MCF 10A (cell line): ENCODE results near the gene TMC8. TPM values are rescaled to one million over a fixed set of nuclear protein-coding genes. Genes with fewer than 3 reads are reported as not detected.
A peak's percentile ranks its signal among the peaks of the same experiment; 100 is the strongest.

Experiments used
- BruUV-seq: library from RNA; stranded (reverse); fragments of 400-500 nt; replicated peaks from 2 replicates; lab custom pipeline; 2021; lab: Mats Ljungman, UMichigan
- CTCF ChIA-PET: fragments of 300-600 bp; sonication (Branson Sonifier 250); formaldehyde crosslinking; extraction: SDS; loops from one replicate; lab custom pipeline; 2021; ENCODE audit warnings: antibody characterized with exemption, inconsistent platforms; lab: Yijun Ruan, JAX
- POLR2A ChIA-PET: fragments of 300-600, 350-650 bp; sonication (Branson Sonifier 250); formaldehyde crosslinking; extraction: SDS; loops from one replicate; lab custom pipeline; 2020; ENCODE audit warnings: antibody characterized with exemption, inconsistent platforms; lab: Yijun Ruan, JAX
- DNase-seq: peaks from one replicate; pipeline ENCODE4 v3.0.0-alpha.2; 2018; ENCODE audit not compliant: unreplicated experiment
- H3K27ac Mint-ChIP-seq: one replicate; pipeline ENCODE4 v1.8.0; 2022; ENCODE audit warnings: mild to moderate bottlenecking, low read depth, mixed read lengths; ENCODE audit not compliant: unreplicated experiment
- H3K27me3 Mint-ChIP-seq: one replicate; pipeline ENCODE4 v1.8.0; 2022; ENCODE audit warnings: mixed read lengths; ENCODE audit not compliant: insufficient read depth, unreplicated experiment
- H3K36me3 Mint-ChIP-seq: one replicate; pipeline ENCODE4 v1.8.0; 2022; ENCODE audit warnings: mild to moderate bottlenecking, moderate library complexity, mixed read lengths; ENCODE audit not compliant: insufficient read depth, unreplicated experiment
- H3K4me1 Mint-ChIP-seq: one replicate; pipeline ENCODE4 v1.8.0; 2022; ENCODE audit warnings: mixed read lengths; ENCODE audit not compliant: insufficient read depth, unreplicated experiment
- H3K4me3 Mint-ChIP-seq: one replicate; pipeline ENCODE4 v1.8.0; 2022; ENCODE audit warnings: mild to moderate bottlenecking, moderate library complexity, mixed read lengths; ENCODE audit not compliant: unreplicated experiment
- H3K9me3 Mint-ChIP-seq: one replicate; pipeline ENCODE4 v1.8.0; 2022; ENCODE audit warnings: mixed read lengths; ENCODE audit not compliant: unreplicated experiment
- CTCF ChIP-seq: fragments of 200-600 bp; IDR thresholded peaks from one replicate; pipeline ENCODE4 v1.8.0; 2022; ENCODE audit warnings: antibody characterized with exemption, mild to moderate bottlenecking; ENCODE audit not compliant: unreplicated experiment
- intact Hi-C: fragments of 100-400 bp; cut with micrococcal nuclease; formaldehyde crosslinking; loops from 2 replicates; pipeline ENCODE4 v1.14.1; 2022
- total RNA-seq: library from RNA; stranded (reverse); gene quantifications from 2 replicates; pipeline ENCODE4 v1.2.3, GENCODE V29; 2022

TMC8 gene
- total RNA-seq, 1 experiment from 2014 or later, result not detected

GRCh38 chr17:78142119-78142861 is 11.7 kb downstream of the TMC8 start:
- POLR2A ChIA-PET, result interaction anchor here (0.6 to 2.4 kb wide), 13 partner anchors 12 to 99 kb away, joined by 3 to 14 read pairs (median 4); partner anchors contain the start of gene TMC6
- H3K36me3 Mint-ChIP-seq, result no peaks in the 10 kb centered on the region
- H3K27me3 Mint-ChIP-seq, result no peaks in the 10 kb centered on the region
- CTCF ChIA-PET, result interaction anchor here (0.7 to 1.1 kb wide), 5 partner anchors 23 to 279 kb away, joined by 3 to 5 read pairs (median 4); no protein-coding TSS in a partner anchor
- H3K9me3 Mint-ChIP-seq, result no peaks in the 10 kb centered on the region
- no peak overlapping the region for H3K27ac Mint-ChIP-seq
- BruUV-seq, result no TSS peak
- DNase-seq, result peak; percentile 97
- no peak for TF ChIP-seq CTCF
- H3K4me1 Mint-ChIP-seq, result peaks cover 16% of the 10 kb centered on the region
- no peak overlapping the region for H3K4me3 Mint-ChIP-seq
- intact Hi-C loops, result loop anchor here (1.0 kb wide), 1 partner anchor 17 kb away; no protein-coding TSS in a partner anchor

GRCh38 chr17:78143214-78144146 is 12.9 kb downstream of the TMC8 start:
- no peak overlapping the region for H3K4me3 Mint-ChIP-seq
- no peaks in the 10 kb centered on the region for H3K9me3 Mint-ChIP-seq
- TF ChIP-seq CTCF, result no peak
- H3K27ac Mint-ChIP-seq, result no peak overlapping the region
- H3K27me3 Mint-ChIP-seq, result no peaks in the 10 kb centered on the region
- no TSS peak for BruUV-seq
- intact Hi-C loops, result no loop called here
- DNase-seq, result no peak
- POLR2A ChIA-PET, result interaction anchor here (0.7 to 2.7 kb wide), 4 partner anchors 10 to 44 kb away, joined by 3 to 14 read pairs (median 10); partner anchors contain the start of genes SYNGR2 and TMC6
- H3K4me1 Mint-ChIP-seq, result peaks cover 16% of the 10 kb centered on the region
- CTCF ChIA-PET, result interaction anchor here (0.6 kb wide), 2 partner anchors 45 to 141 kb away, joined by 3 to 5 read pairs; no protein-coding TSS in a partner anchor
- H3K36me3 Mint-ChIP-seq, result no peaks in the 10 kb centered on the region

- peaks cover 16% of the 10 kb centered on the region for H3K4me1 Mint-ChIP-seq
- no peak for TF ChIP-seq CTCF
- BruUV-seq, result no TSS peak
- H3K36me3 Mint-ChIP-seq, result no peaks in the 10 kb centered on the region
- no peaks in the 10 kb centered on the region for H3K9me3 Mint-ChIP-seq
- ChIA-PET POLR2A (interaction anchor here (0.7 to 2.7 kb wide), 5 partner anchors 9 to 172 kb away, joined by 3 to 12 read pairs (median 4); partner anchors contain the start of gene SYNGR2), CTCF (interaction anchor here (0.5 to 1.0 kb wide), 5 partner anchors 18 to 1597 kb away, joined by 3 to 4 read pairs (median 3); no protein-coding TSS in a partner anchor)
- intact Hi-C loops, result no loop called here
- H3K4me3 Mint-ChIP-seq, result no peak overlapping the region
- H3K27ac Mint-ChIP-seq, result no peak overlapping the region
- peak; percentile 70 for DNase-seq
- H3K27me3 Mint-ChIP-seq, result no peaks in the 10 kb centered on the region
Observed at GRCh38 chr17:78144147-78144719, 13.7 kb downstream of the TMC8 start.
